ENCODE data around the gene TLL2.

DNA sequence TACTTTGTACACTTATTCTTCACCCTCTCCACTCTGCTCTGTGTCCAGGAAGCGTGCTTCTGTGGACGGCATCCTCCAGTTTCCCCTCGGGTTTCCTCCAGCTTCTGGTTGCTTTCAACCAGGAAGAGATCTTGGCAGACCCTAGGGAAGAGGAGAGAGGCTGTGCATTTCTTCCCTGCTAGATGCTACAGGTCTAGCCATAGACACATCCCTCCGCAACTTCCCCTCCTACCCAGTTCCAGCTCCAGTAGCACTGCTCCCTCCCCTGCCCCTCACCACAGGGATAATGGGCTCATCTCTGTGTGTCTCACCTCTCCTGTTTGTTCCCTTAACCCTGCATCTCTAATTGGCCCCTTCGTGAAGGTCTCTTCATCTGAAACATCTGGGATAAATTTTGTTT lies 16.3 kb downstream of the TLL2 start:
- TF ChIP-seq, protein P1, sequence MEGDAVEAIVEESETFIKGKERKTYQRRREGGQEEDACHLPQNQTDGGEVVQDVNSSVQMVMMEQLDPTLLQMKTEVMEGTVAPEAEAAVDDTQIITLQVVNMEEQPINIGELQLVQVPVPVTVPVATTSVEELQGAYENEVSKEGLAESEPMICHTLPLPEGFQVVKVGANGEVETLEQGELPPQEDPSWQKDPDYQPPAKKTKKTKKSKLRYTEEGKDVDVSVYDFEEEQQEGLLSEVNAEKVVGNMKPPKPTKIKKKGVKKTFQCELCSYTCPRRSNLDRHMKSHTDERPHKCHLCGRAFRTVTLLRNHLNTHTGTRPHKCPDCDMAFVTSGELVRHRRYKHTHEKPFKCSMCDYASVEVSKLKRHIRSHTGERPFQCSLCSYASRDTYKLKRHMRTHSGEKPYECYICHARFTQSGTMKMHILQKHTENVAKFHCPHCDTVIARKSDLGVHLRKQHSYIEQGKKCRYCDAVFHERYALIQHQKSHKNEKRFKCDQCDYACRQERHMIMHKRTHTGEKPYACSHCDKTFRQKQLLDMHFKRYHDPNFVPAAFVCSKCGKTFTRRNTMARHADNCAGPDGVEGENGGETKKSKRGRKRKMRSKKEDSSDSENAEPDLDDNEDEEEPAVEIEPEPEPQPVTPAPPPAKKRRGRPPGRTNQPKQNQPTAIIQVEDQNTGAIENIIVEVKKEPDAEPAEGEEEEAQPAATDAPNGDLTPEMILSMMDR (IDR thresholded peaks at IDR 0.05): no peak
- no peak for TF ChIP-seq POLR2A (IDR thresholded peaks at IDR 0.05)
- TF ChIP-seq POLR2AphosphoS5 (IDR thresholded peaks at IDR 0.05): no peak
